ENCODE results near the gene ZSCAN32. TPM values are rescaled to one million over a fixed set of nuclear protein-coding genes. Genes with fewer than 3 reads are reported as not detected.

The ZSCAN32 gene
- total and polyA plus RNA-seq, 2 of the 8 experiments (the other 6 are each of a cell fraction or from before 2014, with no cell fraction given): 13.4 to 22.0 TPM

- Histone ChIP-seq H4K8ac (ENCODE audit: extremely low read depth, insufficient read depth, low read length) (no peak overlapping the region), H3K23ac (ENCODE audit: insufficient read length) (no peak overlapping the region), H4K20me1 (replicated peaks in 1 of 2; ENCODE audit: control insufficient read depth in 1 of 2, insufficient read depth in 2 of 2, low read length in 2 of 2) (no peaks in the 10 kb centered on the region), H3K14ac (ENCODE audit: insufficient read length) (no peak overlapping the region), H3K4me1 (replicated peaks in 1 of 4; ENCODE audit: control insufficient read depth in 3 of 4, insufficient read depth in 4 of 4, low read length in 3 of 4) (no peaks in the 10 kb centered on the region), H3K56ac (replicated peaks; ENCODE audit: insufficient read length, low read depth, low read length) (no peak overlapping the region), H2AFZ (ENCODE audit: low read length) (no peak overlapping the region), H3K4ac (replicated peaks; ENCODE audit: insufficient read length, low read depth, low read length) (no peak overlapping the region), H2AK5ac (ENCODE audit: low read depth, low read length) (no peak overlapping the region), H3K18ac (ENCODE audit: extremely low read depth, low read length) (no peak overlapping the region), H2BK12ac (ENCODE audit: low read depth, low read length) (no peak overlapping the region), H2BK5ac (ENCODE audit: low read depth, low read length) (no peak overlapping the region), H3K36me3 (ENCODE audit: control insufficient read depth in 2 of 4, insufficient read depth in 4 of 4, low read length in 3 of 4) (peaks cover 0 to 7% (median 2%) of the 10 kb centered on the region in 4 experiments; a peak in 5 of 8 replicates), H2BK20ac (ENCODE audit: low read length) (no peak overlapping the region), H3K4me3 (ENCODE audit: extremely low read depth in 1 of 4, insufficient read depth in 2 of 4, low read depth in 3 of 4, low read length in 4 of 4) (no peak overlapping the region), H3K27ac (ENCODE audit: low read depth, low read length) (no peak overlapping the region), H4K5ac (ENCODE audit: insufficient read length, low read depth, low read length) (no peak overlapping the region), H2BK15ac (ENCODE audit: low read length) (no peak overlapping the region), H3K23me2 (ENCODE audit: low read depth, low read length) (no peaks in the 10 kb centered on the region), H2BK120ac (replicated peaks; ENCODE audit: low read depth, low read length) (no peak overlapping the region), H3K9ac (replicated peaks in 1 of 4; ENCODE audit: extremely low read depth in 1 of 4, low read depth in 3 of 4, low read length in 3 of 4) (no peak overlapping the region), H3K27me3 (replicated peaks in 1 of 4; ENCODE audit: control insufficient read depth in 3 of 4, extremely low read depth in 1 of 4, insufficient read depth in 3 of 4, low read length in 3 of 4) (no peaks in the 10 kb centered on the region), H4K91ac (replicated peaks; ENCODE audit: insufficient read length, low read length) (no peak overlapping the region), H3K4me2 (ENCODE audit: insufficient read depth in 1 of 2, low read depth in 2 of 2, low read length in 2 of 2) (no peak overlapping the region), H3K79me2 (ENCODE audit: control insufficient read depth in 1 of 2, insufficient read depth in 2 of 2, low read length in 2 of 2) (no peaks in the 10 kb centered on the region; a peak in 1 of 4 replicates), H3K79me1 (ENCODE audit: low read depth, low read length) (no peaks in the 10 kb centered on the region; the same call in 1 of the 2 replicates), H3K9me3 (ENCODE audit: insufficient read depth in 2 of 2, low read depth in 1 of 2, low read length in 1 of 2) (no peaks in the 10 kb centered on the region; a peak in 1 of 4 replicates)
- ChIA-PET CTCF (ENCODE audit: partially characterized antibody) (no interaction called here), POLR2A (ENCODE audit: partially characterized antibody) (no interaction called here)
- DNase-seq (ENCODE audit: low read depth in 1 of 2, low spot score in 2 of 2) (no peak), FAIRE-seq (no peak)
- no peak for TF ChIP-seq ASH2L (IDR thresholded peaks at IDR 0.05; ENCODE audit: low read length)
- TF ChIP-seq EZH2 (IDR thresholded peaks at IDR 0.05; ENCODE audit: low read depth, low read length, severe bottlenecking): no peak
- no peak for TF ChIP-seq ATF2 (IDR thresholded peaks at IDR 0.05; ENCODE audit: low read length)
- no peak for TF ChIP-seq CHD2 (IDR thresholded peaks at IDR 0.05; ENCODE audit: low read length)
- no peak for TF ChIP-seq TBP (IDR thresholded peaks at IDR 0.05; ENCODE audit: low read depth, low read length)
Measured at GRCh38 chr16:3434373-3434772, 33.6 kb upstream of the ZSCAN32 start.

Data from H1 (cell line).